Measurements from ENCODE around the gene CRYBB1.

Gene CRYBB1

GRCh38 chr22:26610072-26610958 lies 7.5 kb downstream of the CRYBB1 start:
- Histone ChIP-seq H3K9me3 (no peaks in the 10 kb centered on the region), H3K27me3 (peaks cover 0 to 23% of the 10 kb centered on the region in 2 donors), H3K4me1 (peaks cover 0 to 7% (median 0%) of the 10 kb centered on the region in 4 donors), H3K36me3 (no peaks in the 10 kb centered on the region), H3K4me3 (no peak overlapping the region), H3K27ac (no peak overlapping the region)
- intact Hi-C loops (cut with DNase I; ENCODE audit: low total_unique reads) = no loop called here
- no peak for TF ChIP-seq CTCF (IDR thresholded peaks at IDR 0.05)
- DNase-seq = peak; percentile 29 to 68

- DNase-seq = no peak
- H3K27me3 ChIP-seq = peaks cover 0 to 13% of the 10 kb centered on the region in 2 donors
- H3K9me3 ChIP-seq = no peaks in the 10 kb centered on the region
- peaks cover 0 to 7% (median 0%) of the 10 kb centered on the region in 4 donors for H3K4me1 ChIP-seq
- intact Hi-C loops (cut with DNase I; ENCODE audit: low total_unique reads) = no loop called here
- H3K27ac ChIP-seq = no peak overlapping the region
- no peak for TF ChIP-seq CTCF (IDR thresholded peaks at IDR 0.05)
- no peak overlapping the region for H3K4me3 ChIP-seq
- no peaks in the 10 kb centered on the region for H3K36me3 ChIP-seq
These were observed 8.5 kb downstream of the CRYBB1 start for GRCh38 chr22:26609287-26609686.

- Histone ChIP-seq H3K9me3 (no peaks in the 10 kb centered on the region), H3K27me3 (peaks cover 0 to 9% of the 10 kb centered on the region in 2 donors), H3K4me1 (peaks cover 0 to 7% (median 0%) of the 10 kb centered on the region in 4 donors), H3K27ac (no peak overlapping the region), H3K36me3 (no peaks in the 10 kb centered on the region), H3K4me3 (no peak overlapping the region)
- TF ChIP-seq CTCF (IDR thresholded peaks at IDR 0.05) = no peak
- intact Hi-C loops (cut with DNase I; ENCODE audit: low total_unique reads) = no loop called here
- DNase-seq = no peak
These were observed 9.7 kb downstream of the CRYBB1 start for GRCh38 chr22:26608129-26608528.

GRCh38 chr22:26606611-26607010 lies 11.2 kb downstream of the CRYBB1 start:
- intact Hi-C loops (cut with DNase I; ENCODE audit: low total_unique reads) = no loop called here
- Histone ChIP-seq H3K27ac (no peak overlapping the region), H3K4me1 (peaks cover 0 to 7% (median 0%) of the 10 kb centered on the region in 4 donors), H3K4me3 (no peak overlapping the region), H3K27me3 (no peaks in the 10 kb centered on the region), H3K9me3 (no peaks in the 10 kb centered on the region), H3K36me3 (no peaks in the 10 kb centered on the region)
- no peak for DNase-seq
- no peak for TF ChIP-seq CTCF (IDR thresholded peaks at IDR 0.05)

- Histone ChIP-seq H3K27me3 (no peaks in the 10 kb centered on the region), H3K36me3 (no peaks in the 10 kb centered on the region), H3K9me3 (no peaks in the 10 kb centered on the region), H3K4me1 (no peaks in the 10 kb centered on the region), H3K4me3 (no peak overlapping the region), H3K27ac (no peak overlapping the region)
- no peak for TF ChIP-seq CTCF (IDR thresholded peaks at IDR 0.05)
- intact Hi-C loops (cut with DNase I; ENCODE audit: low total_unique reads) = no loop called here
- DNase-seq = no peak
These were observed 13.5 kb downstream of the CRYBB1 start for GRCh38 chr22:26604368-26604767.
